Measurements from ENCODE around the gene RBM17. TPM values are rescaled to one million over a fixed set of nuclear protein-coding genes. Genes with fewer than 3 reads are reported as not detected.

The RBM17 gene
- total RNA-seq, 1 experiment from 2014 or later, result 128 TPM

DNA sequence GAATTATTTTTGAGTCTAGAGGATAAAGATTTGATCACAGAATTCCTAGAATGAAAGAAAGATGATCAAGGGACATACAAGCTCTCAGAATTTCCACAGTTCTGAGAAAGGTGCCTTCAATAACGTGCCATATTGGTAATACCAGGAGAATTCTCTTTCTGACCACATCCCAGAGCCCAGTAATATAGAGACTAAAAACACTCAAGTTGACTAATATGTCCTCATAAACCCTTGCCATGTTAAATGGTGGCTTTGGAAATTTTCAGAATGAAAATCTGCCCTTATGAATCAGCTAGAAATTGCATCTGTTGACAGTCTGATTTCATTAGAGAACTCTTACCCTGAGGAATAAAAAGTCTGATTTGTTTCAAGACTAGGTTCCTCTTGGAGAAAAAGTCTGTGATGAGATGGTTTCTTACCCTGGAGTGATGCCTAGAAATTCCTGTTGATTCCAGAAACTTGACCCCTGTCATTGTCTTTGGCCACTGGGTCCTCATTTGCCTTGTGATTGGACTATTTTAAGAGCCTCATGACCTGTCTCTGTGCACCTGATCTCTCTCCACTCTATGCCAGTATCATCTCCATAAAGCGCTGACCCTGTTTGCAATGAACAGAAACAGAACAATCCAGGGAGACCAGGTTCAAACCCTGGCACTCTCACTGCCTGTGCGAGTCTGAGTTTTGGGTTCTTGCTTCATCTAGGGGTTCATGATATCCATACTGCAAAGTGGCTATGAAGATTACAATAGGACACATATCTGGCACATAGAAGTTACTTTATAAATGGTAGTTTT, 30.0 kb upstream of the RBM17 start:
- Mint-ChIP-seq H3K36me3 (ENCODE audit: insufficient read depth, unreplicated experiment) (no peaks in the 10 kb centered on the region), H3K4me1 (ENCODE audit: insufficient read depth, unreplicated experiment) (no peaks in the 10 kb centered on the region), H3K27ac (ENCODE audit: low read depth, unreplicated experiment) (no peak overlapping the region), H3K27me3 (ENCODE audit: insufficient read depth, unreplicated experiment) (peaks cover 64% of the 10 kb centered on the region), H3K4me3 (ENCODE audit: unreplicated experiment) (no peak overlapping the region), H3K9me3 (ENCODE audit: unreplicated experiment) (no peaks in the 10 kb centered on the region)
- no TSS peak for BruUV-seq (replicated peaks)
- no peak for DNase-seq (ENCODE audit: unreplicated experiment)
- CTCF ChIA-PET, result interaction anchor here (0.7 to 1.0 kb wide), 2 partner anchors 29 to 192 kb away, joined by 3 read pairs; no protein-coding TSS in a partner anchor
- POLR2A ChIA-PET, result no interaction called here
- no peak for TF ChIP-seq CTCF (IDR thresholded peaks at IDR 0.05; ENCODE audit: unreplicated experiment)
- intact Hi-C loops (cut with micrococcal nuclease), result no loop called here

DNA sequence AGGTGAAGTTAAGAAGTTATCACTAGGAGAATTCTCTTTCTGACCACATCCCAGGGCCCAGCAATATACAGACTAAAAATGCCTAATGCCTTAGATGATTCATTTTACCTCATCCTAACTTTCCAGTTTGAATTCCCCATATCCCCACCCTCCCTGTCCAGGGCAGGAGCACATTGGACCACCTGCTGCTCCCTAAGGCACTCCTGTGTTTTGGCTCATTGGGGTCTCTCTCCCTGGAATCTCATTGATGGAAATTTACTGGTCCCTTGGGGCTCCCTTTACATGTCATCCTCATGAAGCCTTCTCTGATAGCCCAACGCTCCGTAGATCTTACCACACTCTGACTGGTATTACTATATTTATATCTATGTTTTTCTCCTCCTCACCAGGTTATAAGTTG, 29.3 kb upstream of the RBM17 start:
- Mint-ChIP-seq H3K9me3 (ENCODE audit: unreplicated experiment) (no peaks in the 10 kb centered on the region), H3K4me3 (ENCODE audit: unreplicated experiment) (no peak overlapping the region), H3K4me1 (ENCODE audit: insufficient read depth, unreplicated experiment) (no peaks in the 10 kb centered on the region), H3K36me3 (ENCODE audit: insufficient read depth, unreplicated experiment) (no peaks in the 10 kb centered on the region), H3K27ac (ENCODE audit: low read depth, unreplicated experiment) (no peak overlapping the region), H3K27me3 (ENCODE audit: insufficient read depth, unreplicated experiment) (peaks cover 57% of the 10 kb centered on the region)
- ChIA-PET CTCF (no interaction called here), POLR2A (no interaction called here)
- BruUV-seq (replicated peaks), result no TSS peak
- no peak for DNase-seq (ENCODE audit: unreplicated experiment)
- TF ChIP-seq CTCF (IDR thresholded peaks at IDR 0.05; ENCODE audit: unreplicated experiment), result no peak
- intact Hi-C loops (cut with micrococcal nuclease), result no loop called here

DNA sequence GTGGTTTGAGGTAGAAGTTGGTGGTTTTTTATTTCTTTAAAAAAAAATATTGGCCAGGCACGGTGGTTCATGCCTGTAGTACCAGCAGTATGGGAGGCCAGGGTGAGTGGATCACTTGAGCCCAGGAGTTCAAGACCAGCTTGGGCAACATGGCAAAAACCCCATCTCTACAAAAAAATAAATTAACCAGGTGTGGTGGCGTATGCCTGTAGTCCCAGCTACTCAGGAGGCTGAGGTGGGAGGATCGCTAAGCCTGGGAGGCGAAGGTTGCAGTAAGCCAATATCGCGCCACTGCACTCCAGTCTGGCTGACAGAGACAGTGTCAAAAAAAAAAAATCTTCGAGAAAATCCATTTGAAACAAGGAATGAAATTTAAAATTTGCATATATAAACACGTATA, 27.8 kb upstream of the RBM17 start:
- Mint-ChIP-seq H3K27me3 (ENCODE audit: insufficient read depth, unreplicated experiment) (peaks cover 54% of the 10 kb centered on the region), H3K27ac (ENCODE audit: low read depth, unreplicated experiment) (no peak overlapping the region), H3K9me3 (ENCODE audit: unreplicated experiment) (no peaks in the 10 kb centered on the region), H3K4me3 (ENCODE audit: unreplicated experiment) (no peak overlapping the region), H3K4me1 (ENCODE audit: insufficient read depth, unreplicated experiment) (no peaks in the 10 kb centered on the region), H3K36me3 (ENCODE audit: insufficient read depth, unreplicated experiment) (no peaks in the 10 kb centered on the region)
- BruUV-seq (replicated peaks), result no TSS peak
- CTCF ChIA-PET, result interaction anchor here (0.6 kb wide), 2 partner anchors 26 to 82 kb away, joined by 3 read pairs; no protein-coding TSS in a partner anchor
- POLR2A ChIA-PET, result no interaction called here
- intact Hi-C loops (cut with micrococcal nuclease), result no loop called here
- DNase-seq (ENCODE audit: unreplicated experiment), result no peak
- no peak for TF ChIP-seq CTCF (IDR thresholded peaks at IDR 0.05; ENCODE audit: unreplicated experiment)

DNA sequence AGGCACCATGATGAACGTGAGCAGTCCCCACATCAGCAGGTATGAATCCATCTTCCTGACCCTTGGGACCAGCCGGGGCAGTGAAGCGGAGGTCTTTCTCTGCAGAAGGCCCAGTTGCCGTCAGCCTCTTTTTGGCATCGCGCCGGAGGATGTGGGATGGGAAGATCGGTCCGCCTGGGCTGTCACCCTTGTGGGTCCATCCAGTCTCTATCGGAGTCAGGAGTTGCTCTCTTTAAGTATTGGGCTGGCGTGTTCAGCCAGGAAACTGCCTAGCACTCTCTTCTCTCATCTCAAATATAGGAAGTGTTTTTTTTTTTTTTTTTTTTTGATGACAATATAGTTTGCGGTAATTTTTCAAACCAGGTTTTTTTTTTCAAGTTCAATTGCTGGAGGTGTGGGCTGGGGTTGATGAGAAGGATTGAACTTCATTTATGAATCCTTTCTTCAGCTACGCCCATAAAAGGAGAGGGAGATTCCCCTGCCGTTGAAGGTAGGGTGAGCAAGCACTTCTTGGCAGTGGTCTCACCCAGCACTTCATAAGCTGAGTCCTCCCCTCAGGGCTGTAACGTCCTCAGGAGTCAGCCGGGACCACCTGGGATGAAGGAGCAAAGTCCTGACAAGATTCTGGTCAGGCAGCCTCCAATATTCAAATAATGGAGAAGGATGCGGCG, 26.6 kb upstream of the RBM17 start, which contains the start of gene IL2RA:
IL2RA (minus strand) TSS at position 267 of the 671 bp plus-strand sequence; CDS start at position 51, 216 bp downstream.
- Mint-ChIP-seq H3K4me3 (ENCODE audit: unreplicated experiment) (no peak within 1 kb of the TSS), H3K9me3 (ENCODE audit: unreplicated experiment) (no peaks in the 10 kb centered on the region), H3K27me3 (ENCODE audit: insufficient read depth, unreplicated experiment) (peaks cover 54% of the 10 kb centered on the region), H3K27ac (ENCODE audit: low read depth, unreplicated experiment) (no peak within 1 kb of the TSS), H3K4me1 (ENCODE audit: insufficient read depth, unreplicated experiment) (no peaks in the 10 kb centered on the region), H3K36me3 (ENCODE audit: insufficient read depth, unreplicated experiment) (no peaks in the 10 kb centered on the region)
- TF ChIP-seq CTCF (IDR thresholded peaks at IDR 0.05; ENCODE audit: unreplicated experiment), result no peak
- POLR2A ChIA-PET, result interaction anchor here (1.0 kb wide), 1 partner anchor 19 kb away, joined by 4 read pairs; no protein-coding TSS in a partner anchor
- intact Hi-C loops (cut with micrococcal nuclease), result no loop called here
- no peak for DNase-seq (ENCODE audit: unreplicated experiment)
- CTCF ChIA-PET, result no interaction called here
- BruUV-seq (replicated peaks), result no TSS peak
